Erythroblast (primary cell): ENCODE measurements around the gene TSPAN19.

ENCODE experiments used
- GATA1 ChIP-seq: IDR thresholded peaks from 2 replicates; pipeline ENCODE4 v1.6.1; 2011; ENCODE audit warnings: low read depth, mild to moderate bottlenecking, control low read depth, low read length, moderate library complexity
- POLR2A ChIP-seq: IDR thresholded peaks from 2 replicates; pipeline ENCODE4 v1.6.1; 2011; ENCODE audit warnings: mild to moderate bottlenecking, low read length

GRCh38 chr12:85043829-85044228, 7.8 kb upstream of the TSPAN19 start:
- TF ChIP-seq POLR2A (no peak), GATA1 (no peak)
